H9 (cell line): Measurements from ENCODE around the gene PCDH9. TPM values are rescaled to one million over a fixed set of nuclear protein-coding genes. Genes with fewer than 3 reads are reported as not detected.

Experiments used
- DNase-seq: peaks from one replicate; pipeline ENCODE4 v3.0.0-alpha.2; 2017
- H2AFZ ChIP-seq: one replicate; pipeline ENCODE4 v1.6.1; 2013; ENCODE audit warnings: mild to moderate bottlenecking, low read length, control low read depth, moderate library complexity
- H2AK5ac ChIP-seq: 2 replicates; pipeline ENCODE4 v1.6.1; 2013; ENCODE audit warnings: low read length, control low read depth, mixed read lengths; ENCODE audit not compliant: insufficient read length
- H2BK120ac ChIP-seq: one replicate; pipeline ENCODE4 v1.6.1; 2013; ENCODE audit warnings: low read depth, mild to moderate bottlenecking, low read length, control low read depth, inconsistent platforms; ENCODE audit not compliant: poor library complexity, severe bottlenecking
- H2BK12ac ChIP-seq: 2 replicates; pipeline ENCODE4 v1.6.1; 2013; ENCODE audit warnings: low read length, control low read depth, mixed read lengths, low read depth; ENCODE audit not compliant: insufficient read length
- H2BK15ac ChIP-seq: 2 replicates; pipeline ENCODE4 v1.6.1; 2013; ENCODE audit warnings: low read depth, low read length, control low read depth
- H2BK20ac ChIP-seq: one replicate; pipeline ENCODE4 v1.6.1; 2013; ENCODE audit warnings: low read depth, mild to moderate bottlenecking, low read length, control low read depth, inconsistent platforms; ENCODE audit not compliant: poor library complexity, severe bottlenecking
- H2BK5ac ChIP-seq: 2 replicates; pipeline ENCODE4 v1.6.1; 2013; ENCODE audit warnings: low read length, control low read depth, mixed read lengths; ENCODE audit not compliant: insufficient read length
- H3K14ac ChIP-seq: 2 replicates; pipeline ENCODE4 v1.6.1; 2013; ENCODE audit warnings: low read length, control low read depth; ENCODE audit not compliant: insufficient read depth
- H3K18ac ChIP-seq: 2 replicates; pipeline ENCODE4 v1.6.1; 2013; ENCODE audit warnings: low read depth, mild to moderate bottlenecking, mixed read lengths, low read length, control low read depth; ENCODE audit not compliant: insufficient read length
- H3K23ac ChIP-seq: 2 replicates; pipeline ENCODE4 v1.6.1; 2013; ENCODE audit warnings: low read length, control low read depth, mixed read lengths, low read depth; ENCODE audit not compliant: insufficient read length
- H3K23me2 ChIP-seq: 2 replicates; pipeline ENCODE4 v1.6.1; 2013; ENCODE audit warnings: low read depth, mild to moderate bottlenecking, mixed read lengths, low read length, control low read depth; ENCODE audit not compliant: insufficient read length, poor library complexity, severe bottlenecking
- H3K27ac ChIP-seq: 2 replicates; pipeline ENCODE4 v1.5.1; 2013; ENCODE audit warnings: low read length, control low read depth, mixed read lengths, low read depth; ENCODE audit not compliant: insufficient read length
- H3K27me3 ChIP-seq: 2 replicates; pipeline ENCODE4 v1.6.1; 2013; ENCODE audit warnings: low read length, control low read depth, inconsistent platforms; ENCODE audit not compliant: insufficient read depth
- H3K4ac ChIP-seq: 2 replicates; pipeline ENCODE4 v1.6.1; 2013; ENCODE audit warnings: low read depth, mild to moderate bottlenecking, control low read depth, inconsistent platforms, low read length, moderate library complexity
- H3K4me1 ChIP-seq: 2 replicates; pipeline ENCODE4 v1.6.1; 2013; ENCODE audit warnings: low read length, control low read depth, inconsistent platforms; ENCODE audit not compliant: insufficient read depth
- H3K4me2 ChIP-seq: 2 replicates; pipeline ENCODE4 v1.6.1; 2013; ENCODE audit warnings: low read length, control low read depth, mixed read lengths; ENCODE audit not compliant: insufficient read length, insufficient read depth
- H3K56ac ChIP-seq: 2 replicates; pipeline ENCODE4 v1.6.1; 2013; ENCODE audit warnings: low read depth, mild to moderate bottlenecking, mixed read lengths, low read length, control low read depth; ENCODE audit not compliant: insufficient read length
- H3K79me1 ChIP-seq: 2 replicates; pipeline ENCODE4 v1.6.1; 2013; ENCODE audit warnings: low read depth, mild to moderate bottlenecking, moderate library complexity, low read length, control low read depth, inconsistent platforms; ENCODE audit not compliant: insufficient read depth, poor library complexity, severe bottlenecking
- H3K79me2 ChIP-seq: 2 replicates; pipeline ENCODE4 v1.6.1; 2013; ENCODE audit warnings: low read length, control low read depth, inconsistent platforms; ENCODE audit not compliant: insufficient read depth
- H3K9ac ChIP-seq: 2 replicates; pipeline ENCODE4 v1.6.1; 2013; ENCODE audit warnings: low read length, control low read depth, mixed read lengths; ENCODE audit not compliant: insufficient read length; ENCODE audit errors: extremely low read depth
- H3K9me3 ChIP-seq: one replicate; pipeline ENCODE4 v1.6.1; 2013; ENCODE audit warnings: low read depth, low read length, inconsistent platforms; ENCODE audit not compliant: control insufficient read depth
- H3T11ph ChIP-seq: one replicate; pipeline ENCODE4 v1.6.1; 2013; ENCODE audit warnings: mild to moderate bottlenecking, low read length, control low read depth, inconsistent platforms
- H4K20me1 ChIP-seq: one replicate; pipeline ENCODE4 v1.6.1; 2013; ENCODE audit not compliant: control insufficient read depth, insufficient read length, insufficient read depth
- H4K5ac ChIP-seq: 2 replicates; pipeline ENCODE4 v1.6.1; 2013; ENCODE audit warnings: low read depth, mild to moderate bottlenecking, mixed read lengths, low read length, control low read depth; ENCODE audit not compliant: insufficient read length
- H4K8ac ChIP-seq: replicated peaks from 2 replicates; pipeline ENCODE4 v1.6.1; 2013; ENCODE audit warnings: low read length, control low read depth, mixed read lengths, low read depth; ENCODE audit not compliant: insufficient read length
- H4K91ac ChIP-seq: 2 replicates; pipeline ENCODE4 v1.6.1; 2013; ENCODE audit warnings: low read depth, mild to moderate bottlenecking, moderate library complexity, mixed read lengths, low read length, control low read depth; ENCODE audit not compliant: insufficient read length
- H3K27ac Mint-ChIP-seq, 3 experiments: 2 replicates in 2 of 3; 3 replicates in 1 of 3; pipeline ENCODE4 v1.8.0; 2020 to 2021; ENCODE audit warnings: mixed read lengths in 3 of 3, mild to moderate bottlenecking in 1 of 3, moderate library complexity in 1 of 3
- H3K27me3 Mint-ChIP-seq: 2 replicates; pipeline ENCODE4 v1.8.0; 2021; ENCODE audit warnings: low read depth, mild to moderate bottlenecking, moderate library complexity, mixed read lengths
- H3K36me3 Mint-ChIP-seq, 3 experiments: 2 replicates in 2 of 3; 3 replicates in 1 of 3; pipeline ENCODE4 v1.8.0; 2020 to 2021; ENCODE audit warnings: low read depth in 3 of 3, mixed read lengths in 3 of 3; ENCODE audit not compliant: insufficient read depth in 1 of 3
- H3K4me1 Mint-ChIP-seq, 2 experiments: 2 replicates each; pipeline ENCODE4 v1.8.0; 2020; ENCODE audit warnings: mixed read lengths in 2 of 2
- H3K4me3 Mint-ChIP-seq, 2 experiments: 2 replicates in 1 of 2; 3 replicates in 1 of 2; pipeline ENCODE4 v1.8.0; 2020 to 2021; ENCODE audit warnings: mild to moderate bottlenecking in 2 of 2, mixed read lengths in 2 of 2, moderate library complexity in 1 of 2
- H3K9me3 Mint-ChIP-seq, 2 experiments: 2 replicates in 1 of 2; 3 replicates in 1 of 2; pipeline ENCODE4 v1.8.0; 2020; ENCODE audit warnings: mild to moderate bottlenecking in 2 of 2, mixed read lengths in 2 of 2, moderate library complexity in 1 of 2
- WGBS: extraction: QIAGEN DNeasy Blood & Tissue Kit; methylation state at CpG from one replicate; pipeline ENCODE4 v1.1.7; 2013; ENCODE audit warnings: missing lambda C conversion rate, low lambda C conversion rate, mixed read lengths; ENCODE audit not compliant: insufficient read length; ENCODE audit errors: extremely low coverage; 5-methylcytosine and 5-hydroxymethylcytosine counted together
- total RNA-seq: library from RNA; stranded (reverse); gene quantifications from 2 replicates; pipeline ENCODE4 v1.2.1, GENCODE V29; 2021
- TF ChIP-seq, protein P1 (sequence below): fragments of 200-600 bp; sonication (generic); conservative IDR thresholded peaks from 3 replicates; pipeline ENCODE4 v1.8.0; 2021; ENCODE audit warnings: antibody characterized with exemption, mild to moderate bottlenecking

Gene PCDH9
- total RNA-seq, 1 experiment from 2014 or later = 0.11 TPM

DNA sequence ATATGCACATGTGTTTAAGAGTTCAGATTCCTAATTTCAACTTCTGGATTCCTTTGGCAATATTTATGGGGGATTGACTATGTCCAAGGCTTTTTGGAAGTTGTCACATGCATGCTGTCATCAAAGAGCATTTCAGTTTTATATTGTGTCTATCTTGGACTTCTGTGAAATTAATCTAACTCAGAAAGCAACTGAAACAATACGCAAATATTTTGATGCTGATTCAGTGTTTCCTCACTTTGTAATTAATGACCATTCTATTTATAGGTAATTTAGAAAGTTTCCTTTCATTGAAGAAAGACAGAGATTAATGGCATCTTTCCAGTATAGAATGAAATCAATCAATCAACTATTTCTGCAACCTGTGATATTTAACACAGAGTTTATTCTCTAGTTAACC lies 550.1 kb downstream of the PCDH9 start:
- WGBS = no CpG with 5 or more reads among the region's 1 CpG

More for the DNA sequence above, 550.1 kb downstream of the PCDH9 start:
- Histone ChIP-seq H3K9me3 (no peaks in the 10 kb centered on the region), H3K27me3 (no peaks in the 10 kb centered on the region), H2AK5ac (no peak overlapping the region), H4K91ac (no peak overlapping the region), H3K9ac (no peak overlapping the region), H3K23ac (no peak overlapping the region), H3K4me1 (no peaks in the 10 kb centered on the region), H3K56ac (no peak overlapping the region), H2BK120ac (no peak overlapping the region), H4K20me1 (no peaks in the 10 kb centered on the region), H3K14ac (no peak overlapping the region), H2BK15ac (no peak overlapping the region), H4K8ac (no peak overlapping the region), H4K5ac (no peak overlapping the region), H3K4me2 (no peak overlapping the region), H2BK20ac (no peak overlapping the region), H3K4ac (no peak overlapping the region), H2AFZ (no peak overlapping the region), H3K79me2 (no peaks in the 10 kb centered on the region), H3K27ac (no peak overlapping the region), H3K79me1 (no peaks in the 10 kb centered on the region), H3K18ac (no peak overlapping the region), H3K23me2 (no peaks in the 10 kb centered on the region), H2BK5ac (no peak overlapping the region), H2BK12ac (no peak overlapping the region), H3T11ph (no peak overlapping the region)
- Mint-ChIP-seq H3K4me3 (no peak overlapping the region), H3K9me3 (peaks cover 5 to 8% of the 10 kb centered on the region in 2 experiments), H3K36me3 (peaks cover 4 to 9% (median 5%) of the 10 kb centered on the region in 3 experiments; a peak in 6 of 7 replicates), H3K27me3 (no peaks in the 10 kb centered on the region), H3K4me1 (no peaks in the 10 kb centered on the region), H3K27ac (no peak overlapping the region)
- TF ChIP-seq, protein P1, sequence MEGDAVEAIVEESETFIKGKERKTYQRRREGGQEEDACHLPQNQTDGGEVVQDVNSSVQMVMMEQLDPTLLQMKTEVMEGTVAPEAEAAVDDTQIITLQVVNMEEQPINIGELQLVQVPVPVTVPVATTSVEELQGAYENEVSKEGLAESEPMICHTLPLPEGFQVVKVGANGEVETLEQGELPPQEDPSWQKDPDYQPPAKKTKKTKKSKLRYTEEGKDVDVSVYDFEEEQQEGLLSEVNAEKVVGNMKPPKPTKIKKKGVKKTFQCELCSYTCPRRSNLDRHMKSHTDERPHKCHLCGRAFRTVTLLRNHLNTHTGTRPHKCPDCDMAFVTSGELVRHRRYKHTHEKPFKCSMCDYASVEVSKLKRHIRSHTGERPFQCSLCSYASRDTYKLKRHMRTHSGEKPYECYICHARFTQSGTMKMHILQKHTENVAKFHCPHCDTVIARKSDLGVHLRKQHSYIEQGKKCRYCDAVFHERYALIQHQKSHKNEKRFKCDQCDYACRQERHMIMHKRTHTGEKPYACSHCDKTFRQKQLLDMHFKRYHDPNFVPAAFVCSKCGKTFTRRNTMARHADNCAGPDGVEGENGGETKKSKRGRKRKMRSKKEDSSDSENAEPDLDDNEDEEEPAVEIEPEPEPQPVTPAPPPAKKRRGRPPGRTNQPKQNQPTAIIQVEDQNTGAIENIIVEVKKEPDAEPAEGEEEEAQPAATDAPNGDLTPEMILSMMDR = no peak
- DNase-seq = no peak
